Measurements from ENCODE around the gene FGF11. TPM values are rescaled to one million over a fixed set of nuclear protein-coding genes. Genes with fewer than 3 reads are reported as not detected.

Gene FGF11
- total and polyA plus RNA-seq, 2 of the 13 experiments (the other 11 are each of a cell fraction or from before 2014, with no cell fraction given) = 0.20 to 7.6 TPM

- TF ChIP-seq ZNF609 (CRISPR knock-in tag; IDR thresholded peaks at IDR 0.05; ENCODE audit: borderline replicate concordance) (peak; percentile 3; the same call in 1 of the 2 replicates), LCORL (IDR thresholded peaks at IDR 0.05) (no peak), LCORL (CRISPR knock-in tag; IDR thresholded peaks at IDR 0.05) (peak; percentile 35; the same call in 1 of the 2 replicates), ZNF570 (CRISPR knock-in tag; IDR thresholded peaks at IDR 0.05; ENCODE audit: borderline replicate concordance) (no peak), ZNF710 (CRISPR knock-in tag; IDR thresholded peaks at IDR 0.05; ENCODE audit: borderline replicate concordance) (no peak), FOXP4 (CRISPR knock-in tag; IDR thresholded peaks at IDR 0.05) (peak; percentile 32; the same call in 1 of the 2 replicates), PATZ1 (CRISPR knock-in tag; IDR thresholded peaks at IDR 0.05) (peak; percentile 81; the same call in 1 of the 2 replicates), MEIS1 (CRISPR knock-in tag; IDR thresholded peaks at IDR 0.05; ENCODE audit: borderline replicate concordance) (peak; percentile 69; the same call in 1 of the 2 replicates), THAP11 (CRISPR knock-in tag; IDR thresholded peaks at IDR 0.05) (peak; percentile 20; the same call in 1 of the 2 replicates), KLF16 (CRISPR knock-in tag; IDR thresholded peaks at IDR 0.05) (0 out of 4 replicates have a peak, but pooled peaks of 1 of the 2 experiments have one; percentile 2), TOPORS (CRISPR knock-in tag; IDR thresholded peaks at IDR 0.05) (0 out of 2 replicates have a peak, but pooled peaks have one; percentile 32), ZBTB7B (CRISPR knock-in tag; IDR thresholded peaks at IDR 0.05) (peak; percentile 25; the same call in 1 of the 2 replicates), CEBPG (CRISPR knock-in tag; IDR thresholded peaks at IDR 0.05) (peak; percentile 50), MXI1 (IDR thresholded peaks at IDR 0.05; ENCODE audit: borderline replicate concordance, low read depth, low read length) (peak; percentile 63; the same call in 1 of the 3 replicates), FOXA1 (IDR thresholded peaks at IDR 0.05) (no peak), FOXA1 (CRISPR knock-in tag; IDR thresholded peaks at IDR 0.05) (peak; percentile 36; the same call in 1 of the 2 replicates), RBM22 (optimal IDR thresholded peaks at IDR 0.05; ENCODE audit: low read length) (peak; percentile 28), ZNF652 (CRISPR knock-in tag; IDR thresholded peaks at IDR 0.05; ENCODE audit: borderline replicate concordance, low read depth) (peak; percentile 39; the same call in 1 of the 2 replicates)
These were observed 36.1 kb upstream of the FGF11 start (continued) for GRCh38 chr17:7403043-7403726.

Data from HepG2 (cell line).